NCI-H2029 (cell line): ENCODE results near the gene GMPPB.
A peak's percentile ranks its signal among the peaks of the same experiment; 100 is the strongest.
"Not testable (repeated sequence)": the region's sequence is repeated elsewhere in the genome, so short reads cannot be mapped to it uniquely, and the experiment has no call there.

Source experiments
- DNase-seq: peaks from one replicate; lab custom pipeline; 2025; lab: John Stamatoyannopoulos, UW

GMPPB gene

DNA sequence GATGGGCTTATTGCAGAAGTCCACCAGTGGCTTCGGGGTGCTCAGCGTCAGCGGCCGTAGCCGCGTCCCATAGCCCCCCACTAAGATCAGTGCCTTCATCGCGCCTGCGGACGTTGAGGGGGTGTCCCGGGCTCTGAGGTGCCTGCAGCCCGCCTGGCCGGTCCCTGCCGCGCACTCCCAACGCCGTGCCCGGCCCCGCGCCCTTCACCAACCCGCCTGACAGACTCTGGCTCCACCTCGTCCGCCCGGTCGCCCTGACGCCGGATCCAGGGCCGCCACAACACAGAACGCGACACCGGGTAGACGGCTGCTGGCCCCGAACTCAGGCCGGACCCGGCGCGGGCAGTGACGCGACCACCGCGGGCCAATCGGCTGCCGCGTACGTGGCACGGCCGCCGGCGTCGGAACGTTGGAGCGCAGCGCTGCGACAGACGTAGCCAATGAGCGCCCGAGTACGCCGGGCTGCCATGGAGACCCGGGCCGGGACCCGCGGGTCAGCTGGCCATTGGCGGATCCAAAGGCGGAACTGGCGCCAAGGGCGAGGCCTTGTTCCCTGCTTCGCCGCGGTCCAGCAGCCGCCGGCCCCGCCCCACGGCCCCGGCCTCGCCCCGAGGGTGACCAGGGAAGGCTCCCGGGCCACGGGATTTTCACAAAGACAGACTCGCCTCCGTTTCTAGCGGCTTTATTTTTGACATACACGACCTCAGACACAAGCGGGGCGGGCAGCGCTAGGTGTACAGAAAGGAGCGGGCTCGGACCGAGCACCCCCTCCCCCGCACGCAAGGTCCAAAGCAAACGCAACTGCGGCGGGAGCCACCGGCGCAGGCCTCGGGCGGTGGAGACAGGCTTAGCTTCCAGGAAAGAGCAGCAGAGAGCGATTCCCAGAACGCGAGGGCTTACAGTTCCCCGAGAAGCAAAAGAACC lies at the start of gene GMPPB:
Gene GMPPB (minus strand): TSS at position 324 of the 924 bp plus-strand sequence. CDS start 225 bp downstream, at position 99.
- DNase-seq: peak; percentile 93

DNA sequence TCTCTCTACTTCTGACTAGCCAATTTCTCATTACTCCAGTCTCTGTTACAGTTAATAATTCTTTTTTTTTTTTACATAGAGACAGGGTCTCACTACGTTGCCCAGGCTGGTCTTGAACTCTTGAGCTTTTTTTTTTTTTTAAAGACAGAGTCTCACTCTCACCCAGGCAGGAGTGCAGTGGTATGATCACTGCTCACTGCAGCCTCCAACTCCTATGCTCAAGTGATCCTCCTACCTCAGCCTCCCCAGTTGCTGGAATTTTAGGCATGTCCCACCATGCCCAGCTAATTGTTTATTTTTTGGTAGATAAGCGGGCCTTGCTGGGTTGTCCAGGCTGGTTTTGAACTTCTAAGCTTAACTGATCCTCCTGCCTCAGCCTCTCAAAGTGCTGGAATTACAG lies 49.0 kb upstream of the GMPPB start:
- DNase-seq: no peak

DNA sequence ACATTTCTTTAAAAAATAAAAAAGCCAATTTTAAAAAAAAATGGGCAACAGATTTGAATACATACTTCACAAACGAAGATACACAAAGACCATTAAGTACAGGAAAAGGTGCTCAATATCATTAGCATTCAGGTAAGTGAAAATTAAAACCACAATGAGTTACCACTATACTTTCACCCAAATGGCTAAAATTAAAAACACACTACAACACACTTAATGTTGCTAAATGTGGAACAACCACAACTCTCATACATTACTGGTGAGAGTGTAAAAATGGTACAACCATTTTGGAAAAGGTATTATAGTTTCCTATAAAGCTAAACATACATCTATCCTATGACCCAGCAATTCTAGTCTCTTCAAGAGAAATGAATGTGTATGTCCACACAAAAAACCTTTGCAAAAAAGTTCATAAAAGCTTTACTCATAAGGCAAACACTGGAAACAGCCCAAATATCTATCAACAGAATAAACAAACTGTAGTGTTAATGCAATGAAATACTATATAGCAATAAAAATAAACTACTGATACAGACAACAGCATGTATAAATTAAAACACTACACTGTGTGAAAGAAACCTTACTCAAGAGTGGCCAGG lies 47.7 kb upstream of the GMPPB start:
- DNase-seq: no peak

DNA sequence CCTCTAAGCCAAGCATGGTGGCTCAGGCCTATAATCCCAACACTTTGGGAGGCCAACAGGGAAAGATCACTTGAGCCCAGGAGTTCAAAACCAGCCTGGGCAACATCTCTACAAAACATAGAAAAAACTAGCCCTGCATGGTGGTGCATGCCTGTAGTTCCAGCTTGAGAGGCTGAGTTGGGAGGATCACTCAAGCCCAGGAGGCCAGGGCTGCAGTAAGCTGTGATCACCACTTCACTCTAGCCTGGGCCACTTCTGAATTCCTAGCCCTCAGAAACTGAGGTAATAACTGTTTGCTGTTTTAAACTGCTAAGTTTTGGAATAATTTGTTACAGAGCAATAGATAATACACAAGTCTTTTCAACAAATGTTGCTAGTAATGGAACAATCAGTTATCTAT lies 46.2 kb upstream of the GMPPB start:
- no peak for DNase-seq

DNA sequence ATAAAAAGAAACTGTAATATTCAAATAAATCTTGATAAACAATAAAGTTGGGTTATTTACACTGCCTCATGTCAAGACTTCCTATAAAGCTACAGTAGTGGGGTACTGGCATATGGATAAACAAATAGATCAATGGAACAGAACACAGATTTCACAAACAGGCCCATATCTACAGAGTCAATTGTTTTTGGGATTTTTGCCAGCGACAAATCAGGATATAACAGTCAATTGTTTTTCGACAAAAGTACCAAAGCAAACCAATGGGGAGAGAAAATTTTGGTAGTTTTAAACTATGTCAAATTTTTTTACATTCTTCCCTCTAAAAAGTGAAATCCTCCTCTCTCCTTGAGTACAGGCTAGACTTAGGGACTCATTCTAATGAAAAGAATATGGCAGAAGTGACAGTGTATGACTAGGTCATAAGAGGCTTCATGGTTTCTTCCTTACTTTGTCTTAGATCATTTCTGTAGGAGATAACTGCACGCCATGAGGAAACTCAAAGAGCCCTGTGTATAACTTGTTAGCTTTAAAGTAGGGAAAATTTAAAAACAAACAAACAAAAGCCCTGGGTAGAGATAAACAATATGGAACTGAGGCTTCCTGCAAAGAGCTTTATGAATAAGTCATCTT lies 45.6 kb upstream of the GMPPB start:
- no peak for DNase-seq

DNA sequence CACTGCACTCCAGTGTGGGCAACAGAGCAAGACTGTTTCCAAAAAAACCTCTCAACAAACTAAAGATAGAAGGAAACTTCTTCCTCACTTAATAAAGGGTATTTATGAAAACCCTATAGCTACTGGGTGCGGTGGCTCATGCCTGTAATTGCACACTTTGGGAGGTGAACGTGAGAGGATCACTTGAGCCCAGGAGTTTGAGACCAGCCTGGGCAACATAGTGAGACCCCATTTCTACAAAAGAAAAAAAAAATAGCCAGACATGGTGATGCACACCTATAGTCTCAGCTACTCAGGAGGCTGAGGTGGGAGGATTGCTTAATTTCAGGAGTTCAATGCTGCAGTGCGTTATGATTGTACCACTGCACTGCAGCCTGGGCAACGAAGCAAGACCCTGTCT lies 40.2 kb upstream of the GMPPB start:
- DNase-seq: no peak

DNA sequence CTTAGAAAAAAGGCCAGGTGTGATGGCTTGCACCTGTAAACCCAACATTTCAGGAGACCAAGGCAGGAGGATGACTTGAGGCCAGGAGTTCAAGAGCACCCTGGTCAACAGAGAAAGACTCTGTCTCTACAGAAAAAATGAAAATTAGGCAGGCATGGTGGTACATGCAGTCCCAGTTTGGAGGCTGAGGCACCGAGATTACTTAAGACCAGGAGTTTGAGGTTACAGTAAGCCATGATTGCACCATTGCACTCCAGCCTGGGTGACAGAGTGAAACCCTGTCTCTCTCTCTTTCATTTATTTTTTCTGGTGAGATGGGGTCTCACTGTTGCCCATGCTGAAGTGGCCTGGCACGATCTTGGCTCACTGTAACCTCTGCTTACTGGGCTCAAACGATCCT lies 37.9 kb upstream of the GMPPB start:
- DNase-seq: no peak

DNA sequence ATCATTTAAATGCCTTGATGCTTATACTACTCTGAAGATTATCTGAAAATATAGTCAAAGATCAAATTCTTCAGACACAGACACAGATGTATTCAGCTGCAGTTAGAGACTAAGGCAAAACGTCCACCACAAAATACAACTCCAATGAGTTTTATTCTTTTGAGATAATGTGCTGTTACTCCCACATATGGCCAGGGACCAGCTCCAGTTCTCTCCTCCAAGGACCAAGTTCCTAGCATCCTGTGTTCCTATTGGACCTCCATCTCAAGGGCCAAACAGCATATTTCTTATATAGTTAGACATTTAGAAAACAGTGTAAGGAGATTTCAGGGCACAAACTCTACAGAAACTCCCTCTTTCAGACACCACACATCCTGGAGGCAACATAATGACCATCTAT lies 35.5 kb upstream of the GMPPB start:
- no peak for DNase-seq

DNA sequence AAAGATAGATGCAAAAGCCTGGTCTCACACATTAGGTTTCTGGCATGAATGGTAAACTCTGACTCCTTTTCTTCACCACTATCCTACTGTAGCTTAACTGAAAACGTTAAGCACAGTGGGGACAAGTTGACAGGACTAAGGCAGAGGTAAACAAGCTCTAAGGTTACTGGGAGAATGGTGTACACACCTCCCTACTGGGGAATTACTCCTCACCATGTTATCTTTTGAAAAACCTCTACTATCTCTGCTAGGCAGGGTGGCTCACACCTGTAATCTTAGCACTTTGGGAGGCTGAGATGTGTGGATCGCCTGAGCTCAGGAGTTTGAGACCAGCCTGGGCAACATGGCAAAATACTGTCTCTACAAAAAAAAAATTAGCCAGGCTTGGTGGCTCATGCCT lies 33.4 kb upstream of the GMPPB start:
- no peak for DNase-seq

DNA sequence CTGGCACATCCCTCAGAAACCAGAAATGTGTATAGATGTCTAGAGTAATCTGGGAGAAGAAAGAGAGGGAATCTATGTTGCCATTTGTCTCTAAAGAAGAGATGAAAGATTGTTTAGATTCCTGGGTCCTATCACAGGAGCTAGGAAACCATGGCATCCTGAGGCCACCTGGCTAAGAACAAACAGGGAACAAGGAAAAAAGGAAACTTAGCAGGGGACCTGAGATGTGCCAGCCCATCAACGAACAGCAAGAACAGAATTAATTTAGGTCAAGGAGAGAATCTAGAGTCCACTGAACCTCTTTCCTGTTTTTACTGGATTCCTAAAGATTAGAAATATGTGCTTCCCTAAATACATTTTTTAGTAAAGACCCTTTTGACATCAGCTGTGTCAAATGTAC lies 32.3 kb upstream of the GMPPB start:
- DNase-seq: no peak

DNA sequence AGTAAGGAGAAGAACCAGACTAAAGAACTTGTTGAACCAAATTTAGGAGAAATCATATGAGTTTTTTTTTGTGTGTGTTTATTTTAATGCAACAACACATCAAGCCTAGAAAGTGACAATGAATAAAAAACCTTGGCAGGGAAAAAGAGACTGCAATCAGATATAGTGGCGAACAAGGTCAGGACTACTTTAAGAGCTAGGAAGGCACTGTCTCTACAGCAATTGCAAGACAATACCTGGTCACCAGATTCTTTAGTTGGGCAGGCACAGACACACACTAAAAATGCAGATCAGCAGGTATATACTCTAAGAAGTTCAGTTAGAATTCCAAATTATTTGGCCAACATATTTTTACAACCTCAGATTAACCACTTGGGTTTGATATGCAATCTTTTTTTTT lies 30.8 kb upstream of the GMPPB start:
- DNase-seq: no peak

DNA sequence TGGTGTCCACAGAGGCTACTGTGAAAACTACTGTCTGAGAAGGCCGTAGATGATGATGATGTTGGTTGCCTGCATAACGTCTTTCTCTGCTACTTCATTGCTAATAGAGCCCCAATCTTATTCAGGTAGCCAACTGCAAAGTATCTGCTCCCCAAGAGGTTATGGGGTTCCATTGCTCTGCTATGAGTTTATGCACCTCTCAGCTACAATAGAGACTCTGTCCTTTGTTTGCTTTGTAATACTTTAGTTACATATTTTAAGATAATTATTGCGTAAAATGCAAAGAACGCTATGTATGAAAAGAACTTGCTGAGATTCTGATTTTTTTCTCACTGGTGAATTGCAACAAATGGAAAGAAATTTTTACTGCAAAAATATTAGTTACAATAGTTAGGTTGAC lies 27.8 kb upstream of the GMPPB start:
- no peak for DNase-seq

DNA sequence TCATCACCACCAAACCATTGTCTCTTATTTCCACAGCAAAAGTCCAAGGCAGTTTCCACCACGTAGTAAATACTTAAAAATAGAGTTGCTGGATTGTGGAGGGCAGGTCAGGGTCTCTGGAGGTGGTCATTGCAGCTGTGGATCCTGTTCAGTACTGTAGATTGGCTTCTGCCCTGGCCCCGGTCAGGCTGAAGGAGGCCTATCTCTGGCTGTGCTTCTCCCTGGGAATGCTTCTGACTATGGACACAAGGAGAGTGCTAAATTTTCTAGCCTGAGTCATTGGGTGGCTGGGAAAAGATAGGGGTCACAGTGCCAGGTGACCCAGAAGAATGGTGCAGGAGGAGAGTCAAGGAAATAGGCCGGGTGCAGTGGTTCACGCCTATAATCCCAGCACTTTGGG lies 26.3 kb upstream of the GMPPB start:
- no peak for DNase-seq

DNA sequence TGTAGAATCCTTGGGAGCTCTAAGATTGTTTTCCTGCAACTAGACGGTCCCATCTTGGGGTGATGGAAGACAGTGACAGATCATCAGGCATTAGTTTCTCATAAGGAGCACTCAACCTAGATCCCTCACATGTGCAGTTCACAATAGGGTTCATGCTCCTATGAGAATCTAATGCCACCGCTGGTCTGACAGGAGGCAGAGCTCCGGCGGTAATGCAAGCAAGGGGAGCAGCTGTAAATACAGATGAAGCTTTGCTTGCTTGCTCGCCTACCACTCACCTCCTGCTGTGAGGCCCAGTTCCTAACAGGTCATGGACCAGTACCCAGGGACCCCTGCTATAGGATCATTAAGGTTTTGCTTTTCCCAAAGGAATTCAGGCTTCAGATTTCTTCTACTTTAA lies 25.1 kb upstream of the GMPPB start:
- not testable (repeated sequence) for DNase-seq

DNA sequence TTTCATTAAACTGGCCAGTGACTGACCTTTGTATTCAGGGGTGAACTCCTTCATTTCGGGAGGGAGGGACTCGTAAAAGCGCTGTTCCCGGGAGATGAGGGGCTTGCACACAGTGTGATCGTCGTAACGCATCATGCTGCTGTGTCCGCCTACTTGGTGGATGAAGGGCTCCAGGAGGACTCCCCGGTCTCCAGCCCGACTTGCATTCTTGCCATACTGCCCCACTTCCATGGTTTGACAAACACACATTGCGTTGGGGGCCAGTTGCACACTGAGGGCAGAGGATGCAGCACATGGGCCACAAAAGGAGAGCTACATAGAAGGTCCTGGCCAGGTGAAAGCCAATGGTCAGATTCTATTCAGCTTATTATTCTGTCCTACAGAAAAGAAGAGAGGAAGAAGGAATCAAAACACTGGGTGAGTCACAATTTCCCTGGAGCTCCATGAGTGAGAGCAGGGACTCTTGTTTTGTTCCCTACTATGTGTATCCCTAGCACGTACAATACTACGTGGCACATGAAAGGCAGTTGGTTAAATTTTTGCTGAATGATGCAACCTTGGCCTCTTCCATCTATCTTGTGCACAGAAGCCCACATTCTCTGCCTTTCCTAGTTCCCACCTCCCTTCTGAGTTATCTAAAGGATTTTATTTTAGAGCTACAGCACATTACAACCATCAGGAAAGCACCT lies 24.2 kb upstream of the GMPPB start:
- DNase-seq: no peak

DNA sequence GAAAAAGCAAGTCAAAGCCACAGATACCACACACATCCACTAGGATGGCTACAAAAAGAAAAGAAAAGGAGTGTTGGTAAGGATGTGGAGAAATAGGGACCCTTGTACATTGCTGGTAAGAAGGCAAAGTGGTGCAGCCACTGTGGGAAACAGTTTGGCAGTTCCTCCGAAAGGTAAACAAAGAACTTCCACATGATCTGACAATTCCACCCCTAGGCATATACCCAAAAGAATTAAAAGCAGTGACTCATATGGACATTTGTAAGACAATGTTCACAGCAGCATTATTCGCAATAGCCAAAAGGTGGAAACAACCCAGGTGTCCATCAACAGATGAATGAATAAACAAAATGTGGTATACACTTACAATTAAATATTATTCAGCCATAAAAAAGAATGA lies 22.2 kb upstream of the GMPPB start:
- no peak for DNase-seq

DNA sequence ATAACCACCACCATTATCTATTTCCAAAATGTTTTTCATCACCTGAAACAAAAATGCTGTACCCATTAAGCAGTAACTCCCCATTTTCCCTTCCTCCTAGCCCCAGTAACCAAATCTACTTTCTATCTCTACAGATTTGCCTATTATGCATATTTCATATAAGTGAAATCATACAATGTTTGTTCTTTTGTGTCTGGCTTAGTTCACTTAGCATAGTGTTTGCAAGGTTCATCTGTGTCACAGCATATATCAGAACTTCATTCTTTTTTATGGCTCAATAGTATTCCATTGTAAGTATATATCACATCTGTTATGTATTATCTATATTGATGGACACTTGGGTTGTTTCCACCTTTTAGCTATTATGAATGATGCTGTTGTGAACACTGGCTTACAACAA lies 16.7 kb upstream of the GMPPB start:
- no peak for DNase-seq

DNA sequence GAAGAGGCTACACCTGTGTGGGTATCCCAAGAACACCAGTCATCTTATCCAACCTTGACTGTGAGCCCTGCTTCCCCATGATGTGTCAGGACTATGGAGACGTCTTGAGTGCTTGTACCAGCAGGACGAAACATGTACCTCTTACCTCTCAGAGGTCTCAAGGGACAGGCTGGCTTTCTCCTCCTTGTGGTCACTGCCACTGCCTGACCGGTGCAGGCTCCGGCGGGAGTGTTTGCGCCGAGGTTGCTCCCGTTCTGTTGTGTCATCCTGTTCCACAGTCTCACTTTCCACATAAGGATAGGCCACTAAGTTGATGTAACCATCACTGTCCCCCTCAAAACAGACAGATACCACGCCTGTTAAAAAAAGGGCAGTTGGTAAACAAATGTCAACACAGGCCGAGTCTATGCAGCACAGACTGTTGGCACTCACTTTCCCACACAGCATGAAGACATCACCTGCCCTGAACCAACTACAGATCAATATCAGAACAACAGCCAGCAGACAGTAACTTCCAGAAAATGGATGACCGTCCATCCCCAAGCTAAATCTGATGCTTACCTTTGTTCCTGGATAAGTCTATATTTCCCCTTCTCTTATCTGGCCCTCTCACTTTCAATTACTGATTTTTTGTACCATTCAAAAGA lies 14.4 kb upstream of the GMPPB start:
- no peak for DNase-seq

DNA sequence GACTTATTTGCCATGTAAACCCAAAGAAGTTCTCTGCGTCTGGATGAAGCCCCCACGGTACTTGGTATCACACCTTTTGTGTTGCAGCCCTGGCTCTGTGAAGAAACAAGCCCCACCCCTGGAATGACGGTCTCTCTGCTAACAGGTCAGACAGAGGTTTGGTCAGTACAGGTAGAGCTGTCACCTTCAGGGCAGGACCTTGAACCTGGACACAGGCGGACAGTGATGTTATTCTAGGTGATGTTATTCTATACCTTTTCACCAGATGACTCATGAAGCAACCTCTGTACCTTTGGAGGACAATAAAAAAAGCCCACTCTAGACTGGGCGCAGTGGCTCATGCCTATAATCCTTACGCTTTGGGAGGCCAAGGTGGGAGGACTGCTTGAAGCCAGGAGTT lies 11.0 kb upstream of the GMPPB start:
- no peak for DNase-seq

DNA sequence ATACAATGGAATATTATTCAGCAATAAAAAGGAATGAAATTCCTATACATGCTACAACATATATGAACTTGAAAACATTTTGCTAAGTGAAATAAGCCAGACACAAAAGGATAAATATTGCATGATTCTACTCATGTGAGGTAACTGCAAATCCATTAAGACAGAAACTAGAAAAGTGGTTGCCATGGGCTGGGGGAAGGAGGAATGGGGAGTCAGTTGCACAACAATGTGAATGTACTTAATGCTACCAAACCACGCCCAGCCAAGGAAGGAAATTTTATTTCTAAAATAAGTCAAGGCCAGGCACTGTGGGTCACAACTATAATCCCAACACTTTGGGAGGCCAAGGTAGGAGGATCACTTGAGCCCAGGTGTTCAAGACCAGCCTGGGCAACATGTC lies 9.8 kb upstream of the GMPPB start:
- no peak for DNase-seq

DNA sequence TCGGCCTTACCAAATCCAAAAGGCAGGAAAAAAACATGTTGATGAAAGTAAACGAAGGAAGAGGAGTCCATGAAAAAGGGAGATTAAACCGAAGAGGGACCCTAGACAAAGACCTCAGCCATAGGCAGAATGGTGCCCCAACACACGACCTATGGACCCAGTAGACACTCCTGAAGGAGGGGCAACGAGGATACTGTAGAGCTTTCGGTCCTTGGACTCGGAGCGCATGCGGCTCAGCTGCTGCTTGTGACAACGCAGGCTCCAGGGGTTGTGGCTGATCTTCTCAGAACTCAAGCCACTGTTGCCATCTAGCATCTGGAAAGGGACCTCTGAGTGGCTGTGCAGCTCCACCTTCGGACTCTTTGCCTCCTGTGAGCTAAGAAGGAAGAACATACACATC lies 8.8 kb upstream of the GMPPB start:
- no peak for DNase-seq

DNA sequence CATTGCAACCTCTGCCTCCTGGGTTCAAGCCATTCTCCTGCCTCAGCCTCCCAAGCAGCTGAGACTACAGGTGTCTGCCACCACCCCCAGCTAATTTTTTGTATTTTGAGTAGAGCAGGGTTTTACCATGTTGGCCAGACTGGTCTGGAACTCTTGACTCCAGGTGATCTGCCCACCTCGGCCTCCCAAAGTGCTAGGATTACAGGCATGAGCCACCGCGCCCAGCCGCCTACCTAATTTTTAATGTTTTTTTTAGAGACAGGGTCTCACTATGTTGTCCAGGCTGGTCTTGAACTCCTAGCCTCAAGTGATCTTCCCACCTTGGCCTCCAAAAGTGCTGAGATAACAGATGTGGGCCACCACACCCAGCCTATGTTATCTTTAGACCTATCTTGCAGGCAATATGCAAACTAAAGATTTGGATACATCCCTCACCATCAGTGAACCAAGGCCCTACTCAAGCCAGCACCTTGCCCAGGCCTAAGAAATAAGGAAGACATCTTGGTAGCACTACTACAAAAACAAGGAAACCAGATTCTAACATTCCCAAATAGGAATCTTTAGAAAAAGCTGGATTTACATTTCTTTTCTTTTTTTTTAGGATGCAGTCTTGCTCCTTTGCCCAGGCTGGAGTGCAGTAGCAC lies 6.3 kb upstream of the GMPPB start:
- no peak for DNase-seq
